Skeletal muscle cell (primary cell): Measurements from ENCODE around the gene IMMT.
"Not testable (repeated sequence)": the region's sequence is repeated elsewhere in the genome, so short reads cannot be mapped to it uniquely, and the experiment has no call there.

Experiments used
- DNase-seq: peaks from one replicate; pipeline ENCODE4 v3.0.0-alpha.2; 2010; ENCODE audit warnings: low read depth
- H3K4me3 ChIP-seq: 2 replicates; pipeline ENCODE4 v1.5.1; 2011; ENCODE audit warnings: low read depth, mild to moderate bottlenecking, control low read depth, low read length, moderate library complexity

The IMMT gene

DNA sequence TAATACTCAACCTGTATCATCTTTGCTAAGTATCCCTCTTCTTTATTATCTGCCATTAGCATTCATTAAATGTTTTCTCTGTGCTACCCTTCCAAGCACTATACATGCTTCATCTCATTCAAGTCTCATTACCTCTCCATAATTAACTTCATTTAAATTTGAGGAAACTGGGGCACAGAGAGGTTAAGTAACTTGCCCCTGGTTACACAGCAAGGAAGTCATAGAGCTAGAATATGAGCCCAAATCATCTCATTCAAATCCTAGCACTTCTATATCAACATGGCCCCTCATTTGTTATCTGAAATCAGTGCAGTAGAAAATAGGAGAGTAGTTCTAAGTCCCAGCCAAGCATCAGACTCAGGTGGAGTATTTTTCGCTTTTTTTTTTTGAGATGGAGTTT lies 8.4 kb upstream of the IMMT start:
- no peak for DNase-seq

GRCh38 chr2:86202702-86203101 lies 7.4 kb upstream of the IMMT start:
- no peak overlapping the region for H3K4me3 ChIP-seq

More for the DNA sequence above, 8.4 kb upstream of the IMMT start:
- no peak overlapping the region for H3K4me3 ChIP-seq

GRCh38 chr2:86202336-86202692 lies 7.1 kb upstream of the IMMT start:
- DNase-seq, result no peak
- H3K4me3 ChIP-seq, result no peak overlapping the region

More at GRCh38 chr2:86202702-86203101, 7.4 kb upstream of the IMMT start:
- DNase-seq, result no peak

GRCh38 chr2:86201671-86202335 lies 6.5 kb upstream of the IMMT start:
- H3K4me3 ChIP-seq, result no peak overlapping the region
- DNase-seq, result no peak

- H3K4me3 ChIP-seq, DNase-seq: not testable (repeated sequence)
Measured at GRCh38 chr2:86200564-86200963, 5.3 kb upstream of the IMMT start.

GRCh38 chr2:86199834-86200177 lies 4.5 kb upstream of the IMMT start:
- DNase-seq, result no peak
- H3K4me3 ChIP-seq, result peak overlapping the region; percentile 78

GRCh38 chr2:86195808-86196387 lies 636 bp upstream of the IMMT start:
- peak overlapping the region; percentile 98 for H3K4me3 ChIP-seq
- no peak for DNase-seq

GRCh38 chr2:86194751-86195054 lies 559 bp downstream of the IMMT start:
- no peak for DNase-seq
- peak overlapping the region; percentile 98 for H3K4me3 ChIP-seq

DNA sequence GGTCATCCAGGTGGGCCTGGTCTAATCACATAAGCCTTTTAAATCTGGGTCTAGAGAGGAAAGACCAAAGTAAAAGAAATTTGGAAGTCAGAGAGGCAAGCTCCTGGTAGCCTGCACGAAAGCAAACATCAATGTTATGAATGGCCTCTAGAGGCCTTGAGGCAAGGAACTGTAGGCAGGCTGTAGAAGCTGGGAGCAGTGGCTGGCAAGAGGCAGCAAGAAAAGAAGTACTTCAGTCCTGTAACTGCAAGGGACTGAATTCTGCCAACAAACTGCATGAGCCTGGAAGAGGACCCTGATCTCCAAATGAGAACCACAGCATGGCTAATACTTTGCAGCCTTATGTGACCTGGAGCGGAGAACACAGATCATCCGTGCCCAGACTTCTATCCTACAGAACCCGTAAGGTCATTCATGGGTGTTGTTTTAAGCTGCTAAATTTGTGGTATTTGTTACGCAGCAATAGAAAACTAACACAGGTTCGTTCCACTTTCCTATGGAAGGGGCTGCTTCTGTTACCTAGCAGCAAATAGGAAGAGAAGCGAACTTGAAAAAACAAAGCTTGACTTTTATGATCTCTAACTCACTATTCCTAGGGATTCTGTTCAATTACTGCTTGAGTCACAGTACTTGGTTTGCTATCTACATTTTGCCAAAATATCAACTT lies 1.2 kb downstream of the IMMT start:
- DNase-seq, result no peak
- peak overlapping the region; percentile 98 for H3K4me3 ChIP-seq

DNA sequence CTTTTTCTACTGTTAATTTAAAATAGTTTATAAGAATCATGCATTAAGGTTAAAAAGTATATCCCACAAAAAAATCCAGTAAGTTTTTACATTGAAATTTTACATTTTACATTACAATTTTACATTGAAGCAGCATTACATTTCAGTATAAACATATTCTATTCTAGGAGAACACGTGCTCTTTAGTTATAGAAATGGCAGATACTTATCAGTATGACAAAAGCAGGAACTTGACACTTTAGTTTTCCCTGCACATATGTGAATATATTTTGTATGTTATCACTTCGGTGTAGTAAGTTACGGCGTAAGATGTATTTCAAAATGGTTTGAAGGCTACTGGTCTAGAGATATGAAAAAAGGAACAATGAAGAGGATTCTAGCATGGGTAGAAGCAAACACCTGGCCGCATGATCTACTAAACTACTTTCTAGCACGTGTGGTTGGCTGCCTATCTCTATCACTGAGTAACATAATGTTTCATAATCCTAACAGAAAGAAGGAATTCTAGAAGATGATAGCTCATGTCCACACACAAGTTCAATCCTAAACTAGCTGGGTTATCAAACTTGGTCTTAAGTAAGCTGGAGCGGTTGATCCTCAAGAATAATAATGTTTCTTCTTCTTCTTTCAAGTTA lies 5.4 kb downstream of the IMMT start:
- no peak overlapping the region for H3K4me3 ChIP-seq
- DNase-seq, result no peak

DNA sequence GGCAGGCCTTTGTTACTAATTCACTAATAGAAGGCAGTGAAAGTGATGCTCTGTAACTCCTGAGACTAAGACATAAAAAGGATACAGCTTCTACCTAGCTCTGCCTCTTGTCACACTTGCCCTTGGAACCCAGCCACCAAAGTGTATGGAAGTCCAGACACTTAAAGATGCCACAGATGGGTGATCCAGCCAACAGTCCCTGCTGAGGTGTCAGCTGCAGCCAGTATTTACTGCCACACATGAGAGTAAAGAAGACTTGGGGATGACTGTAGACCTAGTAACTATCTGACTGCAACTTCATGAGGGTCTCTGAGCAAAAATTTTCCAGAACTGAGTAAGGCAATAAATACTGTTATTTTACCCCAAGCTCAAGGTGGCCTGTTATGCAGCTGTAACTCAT lies 8.8 kb downstream of the IMMT start:
- no peak overlapping the region for H3K4me3 ChIP-seq
- no peak for DNase-seq

DNA sequence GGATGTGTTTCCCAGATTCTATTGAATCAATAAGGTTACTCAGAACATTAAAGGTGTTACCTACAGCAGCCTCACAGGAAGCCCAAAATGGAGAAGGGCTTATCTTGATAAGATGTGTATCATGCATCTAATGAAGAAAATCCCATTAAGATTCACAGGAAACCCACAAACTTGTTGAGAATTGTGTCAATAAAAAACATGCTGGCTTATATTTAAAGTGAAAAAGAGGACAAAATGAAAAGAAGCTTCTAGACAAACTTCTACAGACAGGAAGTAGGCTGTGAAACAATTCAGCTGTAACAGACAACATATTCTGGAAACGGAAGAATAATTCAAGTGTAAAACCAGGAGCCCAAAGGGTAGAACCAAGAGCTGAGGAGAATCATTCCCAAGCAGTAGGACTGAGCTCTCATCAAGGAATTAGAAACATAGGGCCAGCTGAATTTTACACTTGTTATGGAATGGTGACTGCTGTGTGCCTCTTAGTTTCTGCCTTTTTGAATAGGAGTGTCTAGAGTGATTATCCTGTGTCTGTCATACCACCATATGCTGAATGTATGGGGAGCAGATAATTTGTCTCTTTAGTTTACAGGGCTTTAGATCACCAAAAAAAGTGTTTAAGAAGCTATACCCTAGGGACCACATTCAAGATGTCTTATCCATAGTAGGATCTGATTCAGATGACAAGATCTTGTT lies 9.6 kb downstream of the IMMT start:
- no peak overlapping the region for H3K4me3 ChIP-seq

GRCh38 chr2:86176597-86176996 lies 18.7 kb downstream of the IMMT start:
- no peak overlapping the region for H3K4me3 ChIP-seq
- DNase-seq, result no peak

More for the DNA sequence above, 9.6 kb downstream of the IMMT start:
- no peak for DNase-seq

DNA sequence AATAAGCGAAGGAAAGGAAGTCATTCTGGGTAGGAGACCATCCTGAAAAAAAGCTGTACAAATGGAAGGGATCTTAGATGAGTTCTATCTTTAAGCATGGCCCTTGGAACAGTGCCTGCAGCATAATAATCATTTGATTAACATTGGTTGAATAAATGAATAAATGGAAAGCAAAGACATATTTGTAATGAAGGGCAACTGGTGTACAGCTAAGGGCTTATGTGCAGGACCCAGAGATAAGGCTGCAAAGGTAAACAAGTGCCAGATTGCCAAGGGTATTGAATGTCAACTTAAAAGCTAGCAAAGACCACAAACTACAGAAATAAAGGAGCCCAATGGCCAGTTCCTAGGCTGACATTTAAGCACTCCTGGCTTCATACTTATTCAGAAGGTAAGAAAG lies 19.4 kb downstream of the IMMT start:
- DNase-seq, result no peak
- H3K4me3 ChIP-seq, result no peak overlapping the region

GRCh38 chr2:86174445-86174844 lies 20.8 kb downstream of the IMMT start:
- H3K4me3 ChIP-seq, result no peak overlapping the region
- DNase-seq, result no peak

DNA sequence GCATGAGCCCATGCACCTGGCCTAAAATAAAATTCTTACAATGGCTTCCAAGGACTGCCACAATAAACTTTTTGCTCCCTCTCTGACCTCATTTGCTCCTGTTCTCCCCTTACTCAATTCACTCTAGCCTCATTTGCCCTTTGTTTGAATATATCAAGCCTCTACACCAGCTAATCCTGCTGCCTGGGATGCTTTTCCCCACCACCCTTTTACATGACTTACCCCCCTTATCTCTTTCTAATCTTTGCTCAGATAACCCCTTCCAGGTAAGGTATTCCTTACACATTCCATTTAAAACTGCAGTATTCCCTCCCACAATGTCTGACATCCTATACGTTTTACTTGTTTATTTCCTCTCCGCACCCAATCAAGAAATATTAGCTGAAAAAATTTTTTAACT lies 22.7 kb downstream of the IMMT start:
- no peak for DNase-seq
- no peak overlapping the region for H3K4me3 ChIP-seq

- no peak overlapping the region for H3K4me3 ChIP-seq
- DNase-seq, result no peak
Measured at GRCh38 chr2:86171295-86171694, 24.0 kb downstream of the IMMT start.

DNA sequence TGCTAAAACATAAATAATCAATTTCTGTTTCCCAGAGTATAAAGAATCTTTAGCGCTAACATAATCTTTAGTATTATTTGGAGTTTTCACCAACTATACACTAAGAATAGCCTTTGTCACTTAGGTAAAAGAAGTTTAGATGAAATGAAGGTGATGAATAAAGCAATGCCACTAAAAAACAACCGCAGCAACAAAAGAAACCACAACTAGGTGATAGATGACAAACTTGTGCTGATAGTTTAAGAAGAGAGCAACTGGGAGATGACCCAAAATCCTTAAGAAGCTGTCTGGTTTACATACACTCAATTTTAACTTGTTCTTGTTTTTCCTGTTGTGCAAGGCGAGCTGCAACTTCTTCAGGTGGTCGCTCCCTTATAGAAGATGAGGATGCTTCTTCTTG lies 24.8 kb downstream of the IMMT start:
- no peak for DNase-seq
- H3K4me3 ChIP-seq, result no peak overlapping the region

- DNase-seq, result no peak
- H3K4me3 ChIP-seq, result no peak overlapping the region
Measured at GRCh38 chr2:86160156-86160952, 34.9 kb downstream of the IMMT start.

- no peak for DNase-seq
- no peak overlapping the region for H3K4me3 ChIP-seq
Measured at GRCh38 chr2:86158286-86158685, 37.0 kb downstream of the IMMT start.
